Transverse colon (tissue), 4 donors: ENCODE measurements around the gene PAGR1.

Source experiments
- POLR2A ChIP-seq: fragments of 450-650 bp; IDR thresholded peaks from one replicate; pipeline ENCODE4 v1.6.1; 2016; ENCODE audit warnings: antibody characterized with exemption, mild to moderate bottlenecking, moderate library complexity
- POLR2AphosphoS5 ChIP-seq, 3 donors: sonication (generic); formaldehyde crosslinking; IDR thresholded peaks; one replicate each; pipeline ENCODE4 v1.6.1; 2016; ENCODE audit warnings: antibody characterized with exemption in 3 of 3
- TF ChIP-seq, protein P1 (sequence below), 5 experiments: fragments of 200-600 bp in 3 of 5; fragments of 450-650 bp in 2 of 5; sonication (generic) in 3 of 5; IDR thresholded peaks; 1 replicate in 2 of 5; 2 replicates in 3 of 5; pipeline ENCODE4 v1.5.1; 2016 to 2017; ENCODE audit warnings: antibody characterized with exemption in 5 of 5, inconsistent platforms in 3 of 5, mild to moderate bottlenecking in 2 of 5, moderate library complexity in 1 of 5

DNA sequence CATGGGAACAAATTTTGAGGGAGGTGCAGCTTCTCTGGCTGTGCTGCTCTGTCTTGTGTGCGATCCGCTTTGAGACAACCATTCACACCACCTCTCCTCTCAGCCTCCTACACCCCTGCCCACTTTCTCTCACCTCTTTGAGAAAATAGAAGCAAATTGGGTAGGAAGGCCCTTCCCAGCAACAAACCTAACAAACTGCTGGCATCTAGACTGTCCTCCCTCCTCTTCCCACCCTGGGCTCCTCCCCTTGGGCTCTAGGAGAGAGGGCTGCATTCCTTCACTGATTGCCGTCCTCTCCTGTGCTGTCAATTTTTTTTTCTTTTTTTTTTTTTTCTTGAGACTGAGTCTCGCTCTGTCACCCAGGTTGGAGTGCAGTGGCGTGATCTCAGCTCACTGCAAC is 33.6 kb downstream of the PAGR1 start:
- TF ChIP-seq, protein P1, sequence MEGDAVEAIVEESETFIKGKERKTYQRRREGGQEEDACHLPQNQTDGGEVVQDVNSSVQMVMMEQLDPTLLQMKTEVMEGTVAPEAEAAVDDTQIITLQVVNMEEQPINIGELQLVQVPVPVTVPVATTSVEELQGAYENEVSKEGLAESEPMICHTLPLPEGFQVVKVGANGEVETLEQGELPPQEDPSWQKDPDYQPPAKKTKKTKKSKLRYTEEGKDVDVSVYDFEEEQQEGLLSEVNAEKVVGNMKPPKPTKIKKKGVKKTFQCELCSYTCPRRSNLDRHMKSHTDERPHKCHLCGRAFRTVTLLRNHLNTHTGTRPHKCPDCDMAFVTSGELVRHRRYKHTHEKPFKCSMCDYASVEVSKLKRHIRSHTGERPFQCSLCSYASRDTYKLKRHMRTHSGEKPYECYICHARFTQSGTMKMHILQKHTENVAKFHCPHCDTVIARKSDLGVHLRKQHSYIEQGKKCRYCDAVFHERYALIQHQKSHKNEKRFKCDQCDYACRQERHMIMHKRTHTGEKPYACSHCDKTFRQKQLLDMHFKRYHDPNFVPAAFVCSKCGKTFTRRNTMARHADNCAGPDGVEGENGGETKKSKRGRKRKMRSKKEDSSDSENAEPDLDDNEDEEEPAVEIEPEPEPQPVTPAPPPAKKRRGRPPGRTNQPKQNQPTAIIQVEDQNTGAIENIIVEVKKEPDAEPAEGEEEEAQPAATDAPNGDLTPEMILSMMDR (IDR thresholded peaks at IDR 0.05) = no peak
- no peak for TF ChIP-seq POLR2A
- peak in 1 of 3 donors; percentile 3 for TF ChIP-seq POLR2AphosphoS5 (IDR thresholded peaks at IDR 0.05)
